Ascending aorta (tissue), 2 donors: Measurements from ENCODE around the gene TMEM178B. TPM values are rescaled to one million over a fixed set of nuclear protein-coding genes. Genes with fewer than 3 reads are reported as not detected.

Experiments
- DNase-seq, 2 donors: peaks; one replicate each; pipeline ENCODE4 v3.0.0-alpha.2; 2019; ENCODE audit warnings: low spot score in 2 of 2
- H3K27ac ChIP-seq, 2 donors: fragments of 200-600 bp; sonication (generic); one replicate each; pipeline ENCODE4 v1.5.1; 2016 to 2017; ENCODE audit warnings: mild to moderate bottlenecking in 1 of 2
- H3K27me3 ChIP-seq: fragments of 200-600 bp; sonication (generic); one replicate; pipeline ENCODE4 v1.5.1; 2017
- H3K36me3 ChIP-seq, 2 donors: fragments of 200-600 bp; sonication (generic); one replicate each; pipeline ENCODE4 v1.5.1; 2016
- H3K4me1 ChIP-seq, 2 donors: fragments of 200-600 bp; sonication (generic); one replicate each; pipeline ENCODE4 v1.5.1; 2016 to 2017; ENCODE audit warnings: mild to moderate bottlenecking in 1 of 2
- H3K4me3 ChIP-seq, 2 donors: fragments of 200-600 bp; sonication (generic); one replicate each; pipeline ENCODE4 v1.5.1; 2016 to 2017; ENCODE audit warnings: mild to moderate bottlenecking in 1 of 2
- H3K9me3 ChIP-seq, 2 donors: fragments of 200-600 bp; sonication (generic); one replicate each; pipeline ENCODE4 v1.5.1; 2016
- CTCF ChIP-seq, 3 experiments: fragments of 200-600 bp in 2 of 3; fragments of 450-650 bp in 1 of 3; sonication (generic) in 2 of 3; IDR thresholded peaks; one replicate each; pipeline ENCODE4 v1.5.1; 2016 to 2019; ENCODE audit warnings: antibody characterized with exemption in 3 of 3, mild to moderate bottlenecking in 1 of 3, moderate library complexity in 1 of 3
- intact Hi-C: fragments of 100-400 bp; cut with DNase I; formaldehyde crosslinking; loops from one replicate; pipeline ENCODE4 v1.15.1; 2023
- total RNA-seq: library from RNA; depleted of rRNA; stranded (reverse); fragments of >200 nt; gene quantifications from one replicate; pipeline ENCODE4 v1.1.0, GENCODE V29; 2016

The TMEM178B gene
- total RNA-seq, 1 donor from 2014 or later = 1.9 TPM

- intact Hi-C loops = no loop called here
- Histone ChIP-seq H3K27ac (no peak overlapping the region), H3K36me3 (no peaks in the 10 kb centered on the region), H3K9me3 (no peaks in the 10 kb centered on the region), H3K27me3 (no peaks in the 10 kb centered on the region), H3K4me1 (no peaks in the 10 kb centered on the region), H3K4me3 (no peak overlapping the region)
- DNase-seq = no peak
- no peak for TF ChIP-seq CTCF (IDR thresholded peaks at IDR 0.05)
These were observed 124.5 kb downstream of the TMEM178B start for GRCh38 chr7:141198194-141198958.

DNA sequence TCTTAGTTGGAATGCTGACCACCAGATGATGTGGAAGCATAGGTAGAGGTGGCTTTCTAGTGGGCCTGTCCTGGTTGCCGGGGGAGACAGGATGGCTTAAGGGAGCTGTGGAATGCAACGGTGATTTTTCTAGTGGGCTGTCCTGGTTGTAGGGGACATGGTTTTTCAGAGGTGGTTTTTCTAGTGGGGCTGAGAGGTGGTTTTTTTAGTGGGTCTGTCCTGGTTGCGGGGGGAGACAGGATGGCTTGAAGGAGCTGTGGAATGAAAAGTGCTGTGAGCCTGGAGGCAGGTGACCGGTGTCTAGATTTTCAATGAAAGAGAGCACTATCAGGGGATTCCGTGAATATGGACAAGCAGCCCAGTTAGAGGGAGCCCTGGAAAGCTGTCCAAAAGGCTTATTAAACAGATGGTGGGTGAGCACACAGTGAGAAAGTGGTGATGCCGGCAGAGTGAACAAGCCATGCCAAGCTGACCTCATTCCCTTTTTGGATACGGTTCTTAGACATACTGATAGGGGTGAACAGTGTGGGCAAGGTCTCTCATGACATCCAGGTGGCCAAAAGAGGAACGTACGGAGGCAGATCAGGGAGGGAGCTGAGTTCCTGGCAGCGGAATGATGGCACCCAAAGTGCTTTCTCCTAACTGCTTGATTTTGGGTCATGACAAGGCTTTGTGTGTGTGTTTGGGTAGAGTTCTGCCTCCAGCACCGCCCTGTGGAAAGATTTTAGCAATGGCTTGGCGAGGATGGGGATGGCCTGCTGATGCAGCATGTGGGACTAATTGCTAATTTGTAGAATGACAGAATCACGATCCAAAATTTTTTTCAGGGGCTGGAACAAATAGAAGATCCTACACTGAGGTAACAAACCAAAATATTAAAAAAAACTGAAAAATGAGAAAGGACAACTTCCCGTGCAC is 126.6 kb downstream of the TMEM178B start:
- Histone ChIP-seq H3K4me3 (no peak overlapping the region), H3K27ac (no peak overlapping the region), H3K36me3 (no peaks in the 10 kb centered on the region), H3K4me1 (no peaks in the 10 kb centered on the region), H3K9me3 (no peaks in the 10 kb centered on the region), H3K27me3 (no peaks in the 10 kb centered on the region)
- DNase-seq = peak in 1 of 2 donors; percentile 8
- intact Hi-C loops = no loop called here
- no peak for TF ChIP-seq CTCF (IDR thresholded peaks at IDR 0.05)

DNA sequence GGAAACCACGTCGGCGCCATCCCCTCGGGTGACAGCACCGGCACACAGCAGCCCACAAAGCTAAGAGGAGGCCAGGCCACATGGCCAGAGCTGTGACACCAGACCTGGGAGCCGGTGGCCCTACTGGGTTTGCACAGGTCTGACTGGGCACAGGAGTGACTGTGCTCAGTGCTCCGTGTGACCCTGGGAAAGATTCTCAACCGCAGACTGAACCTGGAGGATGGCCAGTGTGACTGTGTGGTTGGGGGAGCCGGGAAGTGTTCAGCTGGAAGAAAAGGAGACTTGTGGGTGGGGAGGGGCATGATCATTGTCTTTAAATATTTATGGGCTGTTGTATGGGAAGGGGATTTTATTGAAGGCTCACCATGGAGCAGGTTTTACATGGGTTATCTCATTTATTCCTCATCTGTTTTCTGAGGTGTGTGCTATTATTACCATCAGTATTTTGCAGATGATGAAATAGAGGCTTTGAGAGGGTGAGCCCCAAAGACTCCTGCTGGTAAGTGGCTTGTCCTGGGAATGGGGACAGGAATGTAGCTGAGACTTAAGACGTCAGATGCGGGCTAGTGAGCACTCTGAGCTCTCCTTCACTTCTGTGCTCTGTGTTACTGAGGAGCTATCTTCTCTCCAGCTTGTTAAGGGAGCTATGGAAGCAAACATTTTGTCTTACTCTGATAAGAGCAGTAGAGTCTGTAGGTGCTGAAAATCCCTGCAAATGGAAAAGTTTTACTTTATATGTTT is 127.5 kb downstream of the TMEM178B start:
- Histone ChIP-seq H3K36me3 (no peaks in the 10 kb centered on the region), H3K4me3 (no peak overlapping the region), H3K4me1 (no peaks in the 10 kb centered on the region), H3K9me3 (no peaks in the 10 kb centered on the region), H3K27me3 (no peaks in the 10 kb centered on the region), H3K27ac (no peak overlapping the region)
- intact Hi-C loops = no loop called here
- DNase-seq = peak in 1 of 2 donors; percentile 46
- TF ChIP-seq CTCF (IDR thresholded peaks at IDR 0.05) = no peak

GRCh38 chr7:141202535-141202934 is 128.7 kb downstream of the TMEM178B start:
- intact Hi-C loops = no loop called here
- no peak for DNase-seq
- Histone ChIP-seq H3K4me1 (no peaks in the 10 kb centered on the region), H3K9me3 (no peaks in the 10 kb centered on the region), H3K36me3 (no peaks in the 10 kb centered on the region), H3K4me3 (no peak overlapping the region), H3K27ac (no peak overlapping the region), H3K27me3 (no peaks in the 10 kb centered on the region)
- no peak for TF ChIP-seq CTCF (IDR thresholded peaks at IDR 0.05)

- DNase-seq = no peak
- no peaks in the 10 kb centered on the region for H3K4me1 ChIP-seq
- no peaks in the 10 kb centered on the region for H3K36me3 ChIP-seq
- intact Hi-C loops = no loop called here
- no peaks in the 10 kb centered on the region for H3K27me3 ChIP-seq
- H3K9me3 ChIP-seq = no peaks in the 10 kb centered on the region
- TF ChIP-seq CTCF (IDR thresholded peaks at IDR 0.05) = no peak
- H3K27ac ChIP-seq = no peak overlapping the region
- no peak overlapping the region for H3K4me3 ChIP-seq
These were observed 129.3 kb downstream of the TMEM178B start for GRCh38 chr7:141203177-141203576.
